Activated naive CD4-positive, alpha-beta T cell treated with anti-CD3 and anti-CD28 coated beads, Interleukin-2, amount 50 U/mL, for 72 hours (primary cell): ENCODE measurements around the gene MAST4. TPM values are rescaled to one million over a fixed set of nuclear protein-coding genes. Genes with fewer than 3 reads are reported as not detected.

ENCODE experiments used
- ATAC-seq, 2 donors: fragments of 150-1000 bp; cut with Tn5 transposase; 2 replicates each; pipeline ENCODE4 v1.10.0; 2021; ENCODE audit warnings: mild to moderate bottlenecking in 2 of 2, moderate library complexity in 2 of 2
- DNase-seq, 2 donors: peaks; one replicate each; pipeline ENCODE4 v3.0.0; 2021 to 2022; ENCODE audit warnings: low spot score in 2 of 2
- H3K27ac Mint-ChIP-seq, 2 donors: one replicate each; pipeline ENCODE4 v1.8.0; 2022; ENCODE audit warnings: mild to moderate bottlenecking in 2 of 2, mixed read lengths in 2 of 2
- H3K36me3 Mint-ChIP-seq, 2 donors: one replicate each; pipeline ENCODE4 v1.8.0; 2022; ENCODE audit warnings: mixed read lengths in 2 of 2
- H3K9me3 Mint-ChIP-seq, 2 donors: one replicate each; pipeline ENCODE4 v1.8.0; 2022; ENCODE audit warnings: mixed read lengths in 2 of 2
- total RNA-seq, 2 donors: library from RNA; stranded (reverse); gene quantifications; one replicate each; pipeline ENCODE4 v1.2.3, GENCODE V29; 2022

The MAST4 gene
- 10 to 100 TPM; 29.5 to 41.7 TPM for total RNA-seq

DNA sequence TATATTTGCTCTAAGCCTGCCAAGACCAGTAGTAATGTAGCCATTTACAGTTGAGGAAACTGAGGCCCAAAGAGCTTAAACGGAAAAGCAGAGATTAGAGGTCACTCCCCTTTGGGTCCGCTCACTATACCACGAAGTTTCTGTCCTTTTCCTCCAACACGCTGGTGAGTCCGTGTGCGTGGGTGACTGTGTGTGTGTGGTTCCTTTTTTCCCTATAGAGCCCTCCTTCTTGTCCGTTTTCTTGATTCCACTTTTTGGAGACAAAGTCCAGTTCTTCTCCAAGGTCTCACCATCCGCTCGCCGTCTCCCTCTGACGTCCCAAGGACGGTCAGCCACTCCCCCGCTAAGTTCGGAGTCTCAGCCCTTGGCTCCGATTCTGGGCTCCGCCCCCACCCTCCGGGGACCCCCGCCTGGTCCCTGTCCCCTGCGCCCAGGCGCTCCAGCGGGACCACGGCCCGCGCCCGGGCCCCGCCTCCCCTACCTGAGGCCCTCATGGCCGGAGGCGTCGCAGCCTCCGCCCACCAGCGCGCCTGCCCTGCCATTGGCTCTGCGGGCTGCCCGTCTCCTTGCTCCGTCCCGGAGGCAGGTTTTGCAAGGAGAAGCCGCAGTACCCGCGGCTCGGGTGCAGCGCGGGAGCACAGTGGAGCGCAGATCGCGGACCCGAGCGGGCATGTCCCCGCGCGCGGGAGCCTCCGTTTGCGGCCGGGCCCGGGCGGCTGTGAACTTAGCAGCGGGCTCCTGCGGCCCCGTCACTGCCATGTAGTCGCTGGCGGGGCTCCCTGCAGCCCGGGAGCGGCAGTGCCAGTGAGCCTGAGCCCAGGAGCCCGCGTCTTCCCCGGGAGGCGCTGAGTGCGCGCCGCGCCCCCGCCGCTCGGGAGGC is at the start of gene MAST4:
TSS of gene MAST4 (plus strand) at position 638 of the 880 bp plus-strand sequence. CDS start 263 bp downstream, outside the sequence.
- peak; percentile 92 to 97 for ATAC-seq
- no peaks in the 10 kb centered on the region for H3K36me3 Mint-ChIP-seq
- no peaks in the 10 kb centered on the region for H3K9me3 Mint-ChIP-seq

DNA sequence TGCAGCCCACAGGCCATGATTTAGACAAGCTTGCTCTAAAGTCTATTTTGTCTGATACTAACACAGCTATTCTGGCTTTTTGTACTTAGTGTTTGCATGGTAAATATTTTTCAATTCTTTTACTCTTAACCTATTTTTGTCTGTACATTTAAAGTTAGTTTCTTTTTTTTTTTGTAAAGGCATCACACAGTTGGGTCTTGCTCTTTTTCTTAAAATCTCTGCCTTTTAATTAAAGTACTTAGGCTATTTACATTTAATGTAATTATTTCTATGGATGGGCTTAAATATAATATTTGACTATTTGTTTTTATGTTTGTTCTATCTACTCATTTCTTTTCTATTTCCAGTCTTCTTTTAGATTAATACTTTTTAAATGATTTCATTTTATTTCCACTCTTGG is 49.7 kb upstream of the MAST4 start:
- peaks cover 9 to 22% of the 10 kb centered on the region in 2 donors for H3K9me3 Mint-ChIP-seq
- peaks cover 4 to 18% of the 10 kb centered on the region in 2 donors for H3K36me3 Mint-ChIP-seq
- DNase-seq (no peak), ATAC-seq (no peak)
- no peak overlapping the region for H3K27ac Mint-ChIP-seq

More for the DNA sequence above, at the start of gene MAST4:
- no peak within 1 kb of the TSS for H3K27ac Mint-ChIP-seq
- peak; percentile 76 to 83 for DNase-seq

DNA sequence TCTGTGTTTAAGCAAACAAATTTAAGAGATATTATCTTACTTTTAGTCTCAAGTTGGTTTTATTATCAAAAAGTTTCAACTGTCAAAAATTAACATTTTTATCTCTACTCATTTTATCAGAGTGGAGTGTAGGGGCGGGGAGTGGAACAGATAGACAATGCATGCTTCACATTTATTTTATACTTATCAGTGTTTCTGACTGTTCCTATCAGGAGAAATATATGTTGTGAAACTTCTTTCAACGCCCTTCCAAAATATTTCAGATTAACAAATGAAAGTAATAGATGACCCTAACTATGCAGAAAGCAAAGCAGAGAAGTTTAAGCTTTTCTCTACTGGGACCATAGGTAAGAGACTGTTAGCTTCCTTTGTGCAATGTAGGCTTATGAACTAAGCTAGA is 44.9 kb upstream of the MAST4 start:
- DNase-seq (no peak), ATAC-seq (no peak)
- peaks cover 4 to 27% of the 10 kb centered on the region in 2 donors for H3K36me3 Mint-ChIP-seq
- H3K27ac Mint-ChIP-seq = no peak overlapping the region
- peaks cover 9 to 27% of the 10 kb centered on the region in 2 donors for H3K9me3 Mint-ChIP-seq

DNA sequence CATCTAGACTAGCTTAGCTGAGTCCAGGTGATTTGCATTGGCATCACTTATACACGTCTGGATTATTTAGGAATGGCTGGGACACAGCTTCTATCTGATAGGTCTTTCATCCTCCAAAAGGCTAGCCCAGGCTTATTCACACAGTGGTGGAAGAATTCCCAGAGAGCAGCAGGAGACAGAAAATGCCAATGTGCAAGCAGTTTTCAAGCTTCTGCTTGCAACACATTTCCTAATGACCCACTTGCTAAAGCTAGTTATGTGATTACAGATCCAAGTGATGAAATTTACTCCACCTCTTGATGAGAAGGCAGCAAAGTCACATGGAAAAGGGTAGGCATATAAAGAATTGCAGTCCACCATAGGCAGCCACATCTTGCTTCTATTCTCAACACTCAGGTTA is 44.2 kb upstream of the MAST4 start:
- Mint-ChIP-seq H3K27ac (no peak overlapping the region), H3K9me3 (peaks cover 9 to 27% of the 10 kb centered on the region in 2 donors), H3K36me3 (peaks cover 4 to 27% of the 10 kb centered on the region in 2 donors)
- DNase-seq (no peak), ATAC-seq (no peak)

DNA sequence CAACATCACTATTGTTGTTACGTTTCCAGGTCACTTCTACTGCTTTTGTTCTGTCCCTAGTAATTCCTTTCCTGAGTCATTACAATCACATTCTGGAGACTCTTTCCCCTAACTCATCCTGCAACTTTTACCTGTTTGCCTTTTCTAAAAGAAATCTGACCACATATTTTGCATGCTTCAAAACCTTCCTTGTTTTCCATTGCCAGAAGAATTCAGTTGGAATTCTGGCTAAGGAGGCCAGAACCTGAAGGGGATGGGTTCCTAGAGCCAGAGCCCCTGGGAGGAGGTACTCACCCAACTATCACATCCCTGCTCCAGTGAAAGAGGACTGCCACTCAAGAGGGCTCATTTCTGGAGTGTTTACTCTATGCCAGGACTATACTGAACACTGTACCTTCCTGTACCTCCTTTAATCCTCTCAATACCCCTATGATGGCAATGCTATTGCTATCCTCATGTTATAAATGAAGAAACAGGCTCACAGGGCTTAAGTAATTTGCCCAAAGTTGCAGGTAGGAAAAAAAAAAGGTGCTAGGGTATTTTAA is 42.8 kb upstream of the MAST4 start:
- Mint-ChIP-seq H3K9me3 (peaks cover 9 to 16% of the 10 kb centered on the region in 2 donors), H3K36me3 (peaks cover 4 to 32% of the 10 kb centered on the region in 2 donors), H3K27ac (no peak overlapping the region)
- DNase-seq (no peak), ATAC-seq (no peak)

DNA sequence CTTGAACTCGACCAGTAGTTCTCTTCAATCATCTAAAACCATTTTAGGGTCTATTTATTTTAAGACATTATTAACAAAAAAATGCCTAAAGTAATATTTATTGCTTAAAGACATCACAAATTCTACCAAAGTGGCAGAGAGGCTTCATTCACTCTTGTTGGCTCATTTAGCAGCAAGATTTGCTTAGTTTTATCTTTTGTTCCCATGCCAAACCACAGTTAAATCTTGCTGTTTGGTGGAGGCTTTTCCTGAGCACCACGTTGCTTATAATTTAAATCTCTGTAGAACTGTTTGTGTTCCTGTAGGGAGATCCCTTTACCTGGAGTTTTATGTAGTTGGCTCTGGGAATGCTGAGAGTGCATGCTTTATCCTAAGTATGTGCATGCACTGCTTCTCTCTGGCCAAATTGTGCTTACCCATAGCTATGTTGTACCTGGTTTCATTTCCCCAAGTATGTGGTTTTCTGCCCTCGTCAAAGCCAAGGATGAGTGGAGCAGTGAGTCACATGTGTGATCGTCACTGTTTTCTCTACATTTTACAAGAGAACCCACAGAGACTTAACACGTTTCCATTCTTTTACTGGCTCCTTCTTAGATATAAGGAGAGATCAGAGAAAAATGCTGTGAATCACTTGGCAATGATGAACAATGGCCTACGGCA is 42.1 kb upstream of the MAST4 start:
- peak in 1 of 2 donors; percentile 40 for DNase-seq
- H3K27ac Mint-ChIP-seq = peak overlapping the region; percentile 26 to 34
- peak; percentile 89 to 95 for ATAC-seq
- peaks cover 4 to 10% of the 10 kb centered on the region in 2 donors for H3K9me3 Mint-ChIP-seq
- H3K36me3 Mint-ChIP-seq = peaks cover 4 to 26% of the 10 kb centered on the region in 2 donors

DNA sequence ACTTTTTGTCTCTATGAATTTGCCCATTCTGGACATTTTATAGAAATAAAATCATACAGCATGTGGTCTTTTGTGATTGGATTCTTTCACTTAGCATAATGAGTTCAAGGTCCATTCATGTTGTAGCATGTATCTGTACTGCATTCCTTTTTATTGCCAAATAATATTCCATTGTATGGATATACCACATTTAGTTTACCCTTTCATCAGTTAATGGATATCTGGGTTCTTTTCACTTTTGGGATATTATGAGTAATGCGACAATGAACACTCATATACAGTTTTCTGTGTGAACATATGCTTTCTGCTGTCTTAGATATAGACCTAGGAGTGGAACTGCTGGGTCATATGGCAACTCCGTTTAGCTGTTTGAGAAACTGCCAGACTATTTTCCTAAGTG is 41.3 kb upstream of the MAST4 start:
- ATAC-seq (no peak), DNase-seq (no peak)
- Mint-ChIP-seq H3K9me3 (peaks cover 0 to 5% of the 10 kb centered on the region in 2 donors), H3K36me3 (peaks cover 0 to 21% of the 10 kb centered on the region in 2 donors), H3K27ac (peak overlapping the region; percentile 34 to 75)

DNA sequence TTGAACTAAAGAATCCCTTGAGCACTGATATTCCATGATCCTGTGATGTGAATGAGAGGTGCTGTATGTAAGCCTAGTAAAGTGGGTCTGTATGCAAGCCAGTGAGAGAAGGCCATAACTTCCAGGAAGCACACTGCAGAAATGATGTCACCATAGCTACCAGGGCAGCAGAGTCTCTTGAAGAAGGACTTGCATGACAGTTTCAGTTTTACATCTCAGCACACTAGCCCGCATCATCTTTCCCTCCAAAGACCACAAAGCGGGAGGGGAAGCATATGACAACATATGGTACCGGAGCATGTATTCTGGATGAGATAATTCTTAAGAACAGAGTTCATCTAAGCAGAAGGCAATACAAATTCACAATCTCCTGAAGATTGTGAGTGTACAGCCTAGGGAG is 37.6 kb upstream of the MAST4 start:
- peak; percentile 45 for ATAC-seq
- Mint-ChIP-seq H3K9me3 (peaks cover 0 to 5% of the 10 kb centered on the region in 2 donors), H3K27ac (no peak overlapping the region), H3K36me3 (peaks cover 0 to 15% of the 10 kb centered on the region in 2 donors)
- DNase-seq = no peak

DNA sequence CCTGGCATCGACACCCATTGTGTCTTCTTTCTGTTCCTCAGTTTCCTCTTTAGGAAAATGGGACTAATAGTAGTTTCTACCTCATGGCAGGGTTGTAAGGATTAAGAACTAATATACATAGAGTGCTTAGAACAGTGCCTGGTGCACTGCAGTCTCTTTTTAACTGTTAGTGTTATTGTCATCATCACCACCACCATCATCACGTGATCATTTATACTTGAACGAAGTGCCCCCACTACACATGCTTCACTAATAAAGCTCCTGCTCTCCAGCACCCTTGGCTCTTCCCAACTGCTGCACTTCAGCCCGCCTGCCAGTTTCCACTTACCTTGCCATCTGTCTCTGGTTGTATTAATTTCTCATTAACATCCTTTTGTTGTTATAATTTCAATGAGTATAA is 35.8 kb upstream of the MAST4 start:
- Mint-ChIP-seq H3K36me3 (peaks cover 0 to 10% of the 10 kb centered on the region in 2 donors), H3K9me3 (peaks cover 0 to 2% of the 10 kb centered on the region in 2 donors), H3K27ac (no peak overlapping the region)
- DNase-seq (no peak), ATAC-seq (no peak)

DNA sequence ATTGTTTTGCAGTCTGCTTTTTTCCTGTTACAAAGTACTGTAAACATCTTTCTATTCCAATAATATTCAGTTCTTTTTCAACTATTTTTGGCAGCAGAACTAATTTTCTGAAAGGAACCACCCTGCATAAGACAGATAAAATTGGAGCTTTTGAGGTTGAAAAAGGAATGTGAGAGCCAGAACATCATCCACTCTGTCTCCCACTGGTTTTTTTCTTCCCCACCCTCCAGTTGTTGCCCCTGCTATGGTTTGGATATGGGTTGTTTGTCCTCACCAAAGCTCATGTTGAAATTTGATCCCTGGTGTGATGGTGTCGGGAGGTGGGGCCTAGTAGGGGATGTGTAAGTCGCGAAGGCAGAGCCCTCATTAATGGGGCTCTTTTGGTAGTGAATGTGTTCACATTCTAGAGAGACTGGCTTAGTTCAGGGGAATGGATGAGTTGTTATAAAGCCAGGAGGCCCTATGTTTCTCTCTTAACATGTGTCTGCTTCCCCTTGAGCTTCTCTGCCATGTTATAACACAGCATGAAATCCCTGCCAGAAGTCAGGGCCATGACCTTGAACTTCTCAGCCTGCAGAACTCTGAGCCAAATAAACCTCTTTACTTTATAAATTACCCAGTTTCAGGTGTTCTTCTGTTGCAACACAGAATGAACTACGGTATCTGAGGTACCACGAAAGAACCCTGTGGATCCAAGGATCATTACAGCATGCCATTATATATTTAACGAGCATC is 34.8 kb upstream of the MAST4 start:
- no peak for ATAC-seq
- Mint-ChIP-seq H3K27ac (no peak overlapping the region), H3K9me3 (no peaks in the 10 kb centered on the region), H3K36me3 (peaks cover 0 to 8% of the 10 kb centered on the region in 2 donors)
- no peak for DNase-seq

DNA sequence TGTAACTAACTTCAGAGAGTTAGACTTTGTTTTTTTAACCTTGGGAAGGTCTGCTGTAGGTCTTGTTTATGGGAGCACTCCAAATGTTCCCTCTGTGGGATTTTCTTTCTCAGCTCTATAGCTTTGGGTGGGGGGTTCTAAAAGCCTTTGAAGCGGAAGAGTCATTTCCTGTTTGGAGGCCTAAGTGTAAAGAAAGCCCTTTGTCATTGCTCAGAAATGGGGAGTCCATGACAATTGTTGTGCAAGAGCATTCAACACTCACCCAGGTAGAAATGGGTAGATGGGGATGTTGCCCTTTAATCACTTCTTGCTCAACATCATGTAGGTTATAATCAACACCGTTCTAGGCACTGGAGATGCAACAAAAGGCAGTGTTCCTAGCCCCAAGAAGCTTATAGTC is 30.3 kb upstream of the MAST4 start:
- no peak overlapping the region for H3K27ac Mint-ChIP-seq
- DNase-seq (no peak), ATAC-seq (no peak)
- H3K36me3 Mint-ChIP-seq = no peaks in the 10 kb centered on the region
- H3K9me3 Mint-ChIP-seq = peaks cover 0 to 5% of the 10 kb centered on the region in 2 donors

DNA sequence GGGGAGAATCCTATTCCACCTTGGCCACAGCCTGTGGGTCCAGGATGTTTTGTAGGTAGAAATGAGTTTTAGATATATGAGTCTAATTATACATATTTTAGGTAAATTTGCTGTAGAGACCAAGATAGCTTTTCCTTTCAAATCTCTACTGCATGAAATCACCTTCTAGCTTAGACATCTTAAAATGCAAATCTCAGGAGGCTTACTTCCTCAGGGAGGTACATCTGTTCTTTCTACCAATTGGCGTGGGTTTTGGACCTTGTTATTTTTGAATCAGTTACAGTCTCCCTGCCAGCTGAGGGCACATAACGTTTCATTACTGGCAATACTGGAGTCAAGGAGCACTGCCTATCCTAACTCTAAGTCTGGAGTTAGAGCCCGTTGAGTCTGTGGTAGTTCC is 28.7 kb upstream of the MAST4 start:
- H3K9me3 Mint-ChIP-seq = peaks cover 0 to 5% of the 10 kb centered on the region in 2 donors
- no peak overlapping the region for H3K27ac Mint-ChIP-seq
- no peaks in the 10 kb centered on the region for H3K36me3 Mint-ChIP-seq
- DNase-seq (no peak), ATAC-seq (no peak)

DNA sequence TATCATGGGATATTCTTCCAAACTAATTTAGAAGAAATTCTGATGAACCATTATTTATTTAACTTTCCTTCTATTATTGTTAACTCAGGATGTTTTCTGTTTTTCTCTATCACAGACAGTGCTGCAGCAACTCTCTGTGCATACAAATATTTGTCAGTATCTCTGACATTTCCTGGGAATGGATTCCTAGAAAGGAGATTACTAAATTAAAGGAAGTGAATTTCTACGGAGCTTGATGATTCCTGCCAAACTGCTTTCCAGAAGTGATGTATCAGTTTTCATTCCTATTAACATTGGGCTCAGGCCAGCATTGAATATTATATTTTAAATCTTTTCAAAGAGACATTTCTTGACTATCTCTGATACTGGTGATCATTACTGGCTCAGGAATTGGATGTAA is 26.0 kb upstream of the MAST4 start:
- Mint-ChIP-seq H3K9me3 (peaks cover 0 to 5% of the 10 kb centered on the region in 2 donors), H3K27ac (no peak overlapping the region), H3K36me3 (no peaks in the 10 kb centered on the region)
- ATAC-seq (no peak), DNase-seq (no peak)

DNA sequence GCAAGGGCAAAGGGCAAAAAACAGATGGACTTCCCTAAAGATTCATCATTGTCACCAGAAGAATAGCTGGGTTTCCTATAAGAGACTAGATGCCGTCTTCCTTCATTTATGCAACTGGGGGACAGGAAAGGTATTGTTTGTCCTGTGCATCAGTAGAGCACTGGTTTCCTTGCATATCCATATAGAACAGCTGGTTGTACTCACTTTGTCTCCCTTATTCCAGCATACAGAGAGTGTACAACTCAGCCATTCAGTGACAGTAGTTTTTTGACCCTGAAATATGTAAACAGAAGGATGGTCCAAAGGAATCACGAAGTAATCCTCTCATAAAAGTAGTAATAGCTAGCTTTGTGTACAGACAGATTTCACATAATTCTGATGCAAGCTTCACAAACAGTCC is 22.5 kb upstream of the MAST4 start:
- Mint-ChIP-seq H3K9me3 (peaks cover 0 to 5% of the 10 kb centered on the region in 2 donors), H3K27ac (no peak overlapping the region), H3K36me3 (no peaks in the 10 kb centered on the region)
- no peak for ATAC-seq
- DNase-seq = no peak

DNA sequence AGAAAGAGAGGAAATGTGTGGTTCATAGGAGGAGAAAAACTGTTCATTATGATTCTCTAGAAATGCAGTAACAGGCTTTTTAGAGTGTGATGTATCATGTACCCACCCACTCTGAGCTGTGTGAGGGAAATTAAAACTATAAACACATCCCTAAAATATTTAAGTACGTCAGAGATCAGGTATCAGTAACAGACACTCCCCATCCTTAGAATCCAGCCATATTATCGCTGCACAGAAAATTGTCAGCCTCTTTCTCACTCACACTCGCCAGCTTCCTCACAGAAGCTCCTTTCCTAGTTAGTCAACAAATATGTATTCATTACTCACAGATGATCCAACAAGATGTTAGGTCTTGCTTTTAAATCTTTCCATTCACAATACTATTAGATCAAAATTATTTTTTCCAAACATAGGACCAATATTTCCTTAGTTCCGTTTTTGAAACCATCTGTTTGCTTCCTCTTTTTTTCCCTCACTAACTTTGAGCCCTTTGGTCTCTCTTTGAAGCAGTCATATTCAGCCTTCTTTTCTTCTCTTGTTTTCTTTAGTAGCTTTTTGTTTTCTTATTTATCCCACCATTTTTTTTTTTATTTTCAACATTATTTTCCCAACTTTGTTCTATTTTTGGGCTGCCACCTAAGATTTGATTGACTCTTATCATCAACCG is 13.6 kb upstream of the MAST4 start:
- no peak for DNase-seq

DNA sequence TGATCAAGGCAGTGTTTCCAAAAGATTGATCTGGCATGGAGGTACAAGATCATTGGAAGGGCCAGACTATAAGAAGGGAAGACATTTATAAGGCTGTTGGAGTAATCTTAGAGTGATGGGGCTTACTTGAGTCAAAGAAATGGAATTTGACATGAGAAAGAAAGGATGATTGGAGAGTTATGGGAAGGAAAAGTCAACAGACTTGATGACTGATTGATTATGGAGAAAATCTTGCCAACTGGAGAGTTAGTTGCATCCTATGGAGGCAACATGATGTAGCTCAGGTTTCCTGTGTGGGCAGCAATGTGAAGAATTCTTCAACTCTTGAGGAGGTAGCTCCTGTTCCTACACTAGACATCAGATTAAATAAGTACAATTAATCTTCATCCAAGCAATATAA is 10.9 kb upstream of the MAST4 start:
- H3K9me3 Mint-ChIP-seq = no peaks in the 10 kb centered on the region
- DNase-seq (no peak), ATAC-seq (no peak)
- no peaks in the 10 kb centered on the region for H3K36me3 Mint-ChIP-seq
- H3K27ac Mint-ChIP-seq = no peak overlapping the region

More for the DNA sequence above, 13.6 kb upstream of the MAST4 start:
- H3K36me3 Mint-ChIP-seq = no peaks in the 10 kb centered on the region
- no peak for ATAC-seq
- H3K9me3 Mint-ChIP-seq = no peaks in the 10 kb centered on the region
- no peak overlapping the region for H3K27ac Mint-ChIP-seq
